Breast epithelium (tissue), 3 donors: Measurements from ENCODE around the gene DCUN1D4.

Experiments used
- POLR2A ChIP-seq: fragments of 450-650 bp; IDR thresholded peaks from one replicate; pipeline ENCODE4 v1.6.1; 2016; ENCODE audit warnings: antibody characterized with exemption, mild to moderate bottlenecking, moderate library complexity
- TF ChIP-seq, protein P1 (sequence below), 3 donors: fragments of 450-650 bp; IDR thresholded peaks; one replicate each; pipeline ENCODE4 v1.5.1; 2016 to 2017; ENCODE audit warnings: antibody characterized with exemption in 3 of 3, mild to moderate bottlenecking in 3 of 3, moderate library complexity in 3 of 3

DNA sequence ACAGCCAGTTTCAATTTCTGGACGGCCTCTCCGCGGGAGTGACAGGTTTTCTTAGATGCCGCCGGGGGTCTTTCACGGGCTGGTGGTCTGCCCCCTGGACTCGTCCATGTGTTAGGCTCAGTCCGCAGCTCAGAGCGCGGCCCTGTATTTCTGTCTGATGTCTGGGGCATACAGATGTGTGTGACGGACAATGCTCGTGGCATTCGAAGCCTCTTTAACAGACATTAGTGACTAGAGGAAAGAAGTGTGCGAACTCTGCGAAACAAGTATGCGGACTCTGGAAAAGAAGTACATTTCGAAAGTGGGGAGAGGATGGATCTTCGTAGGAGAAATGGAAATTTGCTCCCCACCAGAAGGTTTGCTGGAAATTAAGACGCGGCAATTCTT is 793 bp upstream of the DCUN1D4 start:
- TF ChIP-seq, protein P1, sequence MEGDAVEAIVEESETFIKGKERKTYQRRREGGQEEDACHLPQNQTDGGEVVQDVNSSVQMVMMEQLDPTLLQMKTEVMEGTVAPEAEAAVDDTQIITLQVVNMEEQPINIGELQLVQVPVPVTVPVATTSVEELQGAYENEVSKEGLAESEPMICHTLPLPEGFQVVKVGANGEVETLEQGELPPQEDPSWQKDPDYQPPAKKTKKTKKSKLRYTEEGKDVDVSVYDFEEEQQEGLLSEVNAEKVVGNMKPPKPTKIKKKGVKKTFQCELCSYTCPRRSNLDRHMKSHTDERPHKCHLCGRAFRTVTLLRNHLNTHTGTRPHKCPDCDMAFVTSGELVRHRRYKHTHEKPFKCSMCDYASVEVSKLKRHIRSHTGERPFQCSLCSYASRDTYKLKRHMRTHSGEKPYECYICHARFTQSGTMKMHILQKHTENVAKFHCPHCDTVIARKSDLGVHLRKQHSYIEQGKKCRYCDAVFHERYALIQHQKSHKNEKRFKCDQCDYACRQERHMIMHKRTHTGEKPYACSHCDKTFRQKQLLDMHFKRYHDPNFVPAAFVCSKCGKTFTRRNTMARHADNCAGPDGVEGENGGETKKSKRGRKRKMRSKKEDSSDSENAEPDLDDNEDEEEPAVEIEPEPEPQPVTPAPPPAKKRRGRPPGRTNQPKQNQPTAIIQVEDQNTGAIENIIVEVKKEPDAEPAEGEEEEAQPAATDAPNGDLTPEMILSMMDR (IDR thresholded peaks at IDR 0.05), result no peak
- no peak for TF ChIP-seq POLR2A
